ENCODE data around the gene NFATC2IP. TPM values are rescaled to one million over a fixed set of nuclear protein-coding genes. Genes with fewer than 3 reads are reported as not detected.

NFATC2IP gene
- total and polyA plus RNA-seq, 2 of the 4 experiments (the other 2 are of a cell fraction) = 10.0 to 29.1 TPM

DNA sequence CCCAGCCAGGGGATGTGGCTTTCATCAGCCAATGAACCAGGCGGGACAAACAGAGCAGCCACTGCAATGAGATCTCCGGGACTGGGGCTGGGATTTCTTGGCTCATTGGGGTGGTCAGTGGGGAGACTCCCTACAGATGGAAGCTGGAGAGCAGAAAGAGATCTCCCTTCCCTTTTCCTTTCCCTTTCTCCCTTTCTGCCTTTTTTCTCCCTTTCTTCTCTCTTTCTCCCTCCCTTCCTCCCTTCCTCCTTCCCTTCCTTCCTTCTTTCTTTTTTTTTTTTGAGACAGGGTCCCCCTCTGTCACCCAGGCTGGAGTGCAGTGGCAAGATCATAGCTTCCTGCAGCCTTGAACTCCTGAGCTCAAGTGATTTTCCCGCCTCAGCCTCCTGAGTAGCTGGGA, 48.1 kb downstream of the NFATC2IP start:
- WGBS, 2 experiments (ENCODE audit: extremely low coverage in 2 of 2, insufficient read length in 1 of 2) = no CpG with 5 or more reads among the region's 3 CpGs
- POLR2A ChIA-PET (ENCODE audit: unreplicated experiment) = no interaction called here
- no peak overlapping the region for H4K5ac ChIP-seq (ENCODE audit: low read depth, low read length)

More for the DNA sequence above, 48.1 kb downstream of the NFATC2IP start:
- Histone ChIP-seq H3K79me1 (ENCODE audit: low read depth in 1 of 2, low read length in 2 of 2) (no peaks in the 10 kb centered on the region), H2AK5ac (ENCODE audit: low read depth, low read length) (no peak overlapping the region), H3K9me1 (ENCODE audit: insufficient read depth, low read length) (0 out of 2 replicates have a peak, but pooled peaks cover 2% of the 10 kb centered on the region), H3K23ac (ENCODE audit: low read depth, low read length) (no peak overlapping the region), H2BK20ac (ENCODE audit: low read depth, low read length) (no peak overlapping the region), H2BK15ac (ENCODE audit: low read depth, low read length) (no peak overlapping the region), H3K4ac (ENCODE audit: low read depth, low read length) (no peak overlapping the region), H4K91ac (ENCODE audit: insufficient read depth, low read depth, low read length) (no peak overlapping the region), H3K27me3 (ENCODE audit: control insufficient read depth, insufficient read depth, low read length) (peaks cover 4% of the 10 kb centered on the region), H3K18ac (ENCODE audit: low read depth, low read length) (no peak overlapping the region), H3K14ac (replicated peaks; ENCODE audit: low read depth, low read length) (no peak overlapping the region), H3K9ac (ENCODE audit: low read depth, low read length) (no peak overlapping the region), H2BK120ac (ENCODE audit: low read depth, low read length) (no peak overlapping the region), H4K8ac (ENCODE audit: low read depth in 2 of 2, low read length in 2 of 2) (no peak overlapping the region), H3K9me3 (ENCODE audit: control insufficient read depth, insufficient read depth, low read length) (no peaks in the 10 kb centered on the region), H2AK9ac (replicated peaks; ENCODE audit: low read depth, low read length, poor library complexity) (no peak overlapping the region), H3K4me2 (ENCODE audit: low read depth, low read length) (no peak overlapping the region), H4K20me1 (ENCODE audit: insufficient read depth, low read length) (no peaks in the 10 kb centered on the region), H3K27ac (ENCODE audit: insufficient read depth, low read length) (no peak overlapping the region), H3K56ac (ENCODE audit: extremely low read depth, insufficient read depth, low read length) (no peak overlapping the region), H3K36me3 (ENCODE audit: control insufficient read depth, insufficient read depth, low read length) (no peaks in the 10 kb centered on the region), H3K4me3 (ENCODE audit: insufficient read depth, low read depth, low read length) (no peak overlapping the region), H2BK5ac (ENCODE audit: low read depth, low read length, poor library complexity, severe bottlenecking) (no peak overlapping the region), H3K4me1 (ENCODE audit: control insufficient read depth, insufficient read depth, low read length) (no peaks in the 10 kb centered on the region), H2AFZ (replicated peaks; ENCODE audit: low read length, poor library complexity) (no peak overlapping the region)
- intact Hi-C loops (cut with micrococcal nuclease) = no loop called here
- BruUV-seq (replicated peaks) = no TSS peak
- DNase-seq = no peak
- dilution Hi-C loops (cut with HindIII; ENCODE audit: low sequenced_read_pairs, unreplicated experiment) = no loop called here
- no peak for TF ChIP-seq SMC3 (IDR thresholded peaks at IDR 0.05; ENCODE audit: low read depth, low read length)
- no peak for TF ChIP-seq FOS (IDR thresholded peaks at IDR 0.05; ENCODE audit: low read depth, low read length)
- TF ChIP-seq RCOR1 (IDR thresholded peaks at IDR 0.05; ENCODE audit: insufficient replicate concordance, low read length) = no peak
- TF ChIP-seq, protein P1, sequence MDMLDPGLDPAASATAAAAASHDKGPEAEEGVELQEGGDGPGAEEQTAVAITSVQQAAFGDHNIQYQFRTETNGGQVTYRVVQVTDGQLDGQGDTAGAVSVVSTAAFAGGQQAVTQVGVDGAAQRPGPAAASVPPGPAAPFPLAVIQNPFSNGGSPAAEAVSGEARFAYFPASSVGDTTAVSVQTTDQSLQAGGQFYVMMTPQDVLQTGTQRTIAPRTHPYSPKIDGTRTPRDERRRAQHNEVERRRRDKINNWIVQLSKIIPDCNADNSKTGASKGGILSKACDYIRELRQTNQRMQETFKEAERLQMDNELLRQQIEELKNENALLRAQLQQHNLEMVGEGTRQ (IDR thresholded peaks at IDR 0.05; ENCODE audit: low read depth, low read length) = no peak
- TF ChIP-seq POLR2A (IDR thresholded peaks at IDR 0.05; ENCODE audit: low read depth, low read length) = no peak
- TF ChIP-seq, protein P2, sequence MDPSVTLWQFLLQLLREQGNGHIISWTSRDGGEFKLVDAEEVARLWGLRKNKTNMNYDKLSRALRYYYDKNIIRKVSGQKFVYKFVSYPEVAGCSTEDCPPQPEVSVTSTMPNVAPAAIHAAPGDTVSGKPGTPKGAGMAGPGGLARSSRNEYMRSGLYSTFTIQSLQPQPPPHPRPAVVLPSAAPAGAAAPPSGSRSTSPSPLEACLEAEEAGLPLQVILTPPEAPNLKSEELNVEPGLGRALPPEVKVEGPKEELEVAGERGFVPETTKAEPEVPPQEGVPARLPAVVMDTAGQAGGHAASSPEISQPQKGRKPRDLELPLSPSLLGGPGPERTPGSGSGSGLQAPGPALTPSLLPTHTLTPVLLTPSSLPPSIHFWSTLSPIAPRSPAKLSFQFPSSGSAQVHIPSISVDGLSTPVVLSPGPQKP (IDR thresholded peaks at IDR 0.05; ENCODE audit: borderline replicate concordance, low read depth, low read length) = no peak
- TF ChIP-seq CEBPB (IDR thresholded peaks at IDR 0.05; ENCODE audit: low read depth, low read length) = no peak
- no peak for TF ChIP-seq NFE2L2 (IDR thresholded peaks at IDR 0.05; ENCODE audit: low read depth, low read length)
- TF ChIP-seq MXI1 (IDR thresholded peaks at IDR 0.05; ENCODE audit: borderline replicate concordance, low read depth, low read length) = no peak
- no peak for TF ChIP-seq RAD21 (IDR thresholded peaks at IDR 0.05; ENCODE audit: low read length)
- TF ChIP-seq BHLHE40 (IDR thresholded peaks at IDR 0.05; ENCODE audit: low read depth, low read length) = no peak
- no peak for TF ChIP-seq RFX5 (IDR thresholded peaks at IDR 0.05; ENCODE audit: low read depth, low read length)
- TF ChIP-seq MAFK (IDR thresholded peaks at IDR 0.05; ENCODE audit: low read depth, low read length) = no peak
- TF ChIP-seq CHD1 (IDR thresholded peaks at IDR 0.05; ENCODE audit: low read depth, low read length) = no peak
- CTCF ChIA-PET = no interaction called here
- no peak for ATAC-seq (ENCODE audit: low read depth)
- in situ Hi-C loops (cut with MboI; ENCODE audit: low sequenced_read_pairs) = no loop called here
